Nephron progenitor cell (in vitro differentiated cells): ENCODE measurements around the gene PSMB10.
A peak's percentile ranks its signal among the peaks of the same experiment; 100 is the strongest.

Source experiments
- DNase-seq: peaks from one replicate; pipeline ENCODE4 v3.0.0; 2021
- H3K27ac Mint-ChIP-seq: 2 replicates; pipeline ENCODE4 v1.8.0; 2021; ENCODE audit warnings: mild to moderate bottlenecking, moderate library complexity, mixed read lengths
- H3K27me3 Mint-ChIP-seq: 2 replicates; pipeline ENCODE4 v1.8.0; 2021; ENCODE audit warnings: mild to moderate bottlenecking, low read depth, mixed read lengths; ENCODE audit not compliant: poor library complexity
- H3K36me3 Mint-ChIP-seq: 2 replicates; pipeline ENCODE4 v1.8.0; 2021; ENCODE audit warnings: low read depth, mixed read lengths
- H3K4me1 Mint-ChIP-seq: 2 replicates; pipeline ENCODE4 v1.8.0; 2021; ENCODE audit warnings: mixed read lengths
- H3K4me3 Mint-ChIP-seq: 2 replicates; pipeline ENCODE4 v1.8.0; 2021; ENCODE audit warnings: mild to moderate bottlenecking, moderate library complexity, mixed read lengths
- H3K9me3 Mint-ChIP-seq: 2 replicates; pipeline ENCODE4 v1.8.0; 2021; ENCODE audit warnings: mild to moderate bottlenecking, moderate library complexity, mixed read lengths
- TF ChIP-seq, protein P1 (sequence below): fragments of 200-600 bp; sonication (generic); IDR thresholded peaks from 2 replicates; pipeline ENCODE4 v1.5.0; 2021; ENCODE audit warnings: antibody characterized with exemption

The PSMB10 gene

DNA sequence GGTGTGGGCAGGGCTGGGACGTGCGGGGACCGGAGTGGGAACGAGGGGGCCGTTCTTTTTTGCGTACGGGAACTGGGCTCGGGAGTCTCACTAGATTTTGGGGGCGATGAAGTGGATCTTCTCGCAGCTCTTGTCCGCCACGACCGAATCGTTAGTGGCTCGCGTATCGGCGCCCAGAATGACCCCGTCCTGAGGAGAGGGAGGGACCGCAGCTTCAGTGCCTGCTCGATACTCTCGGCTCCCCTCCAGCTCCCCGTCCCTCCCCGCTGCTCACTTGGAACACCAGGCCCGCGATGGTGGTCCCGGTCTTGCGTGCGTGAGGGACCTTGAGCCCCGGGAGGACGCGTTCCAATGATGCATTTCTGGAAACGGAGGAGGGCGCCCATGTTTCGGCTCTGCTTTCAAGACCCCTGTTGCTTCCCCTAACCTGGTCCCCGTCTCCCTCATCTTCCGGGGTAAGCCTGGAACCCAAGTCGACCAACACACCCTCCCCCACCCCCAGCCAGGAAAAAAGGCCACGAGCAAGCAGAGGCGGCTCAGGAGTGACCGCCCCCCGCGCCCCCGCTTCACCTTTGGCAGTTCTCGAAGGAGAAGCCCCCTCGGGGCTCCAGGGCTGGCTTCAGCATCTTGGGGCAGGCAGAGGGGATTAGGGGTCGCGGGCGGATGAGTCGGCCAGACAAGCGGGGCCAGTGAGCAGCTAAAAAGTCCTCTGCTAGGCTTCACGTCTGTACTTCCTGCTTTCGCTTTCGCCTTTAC lies at the start of gene PSMB10:
PSMB10 (minus strand) TSS at position 727 of the 756 bp plus-strand sequence; CDS start at position 626, 101 bp downstream.
- H3K4me1 Mint-ChIP-seq: peaks cover 29% of the 10 kb centered on the region
- peak within 1 kb of the TSS; percentile 98 for H3K27ac Mint-ChIP-seq
- H3K4me3 Mint-ChIP-seq: peak within 1 kb of the TSS; percentile 100
- H3K36me3 Mint-ChIP-seq: peaks cover 6% of the 10 kb centered on the region
- H3K27me3 Mint-ChIP-seq: peaks cover 12% of the 10 kb centered on the region
- TF ChIP-seq, protein P1, sequence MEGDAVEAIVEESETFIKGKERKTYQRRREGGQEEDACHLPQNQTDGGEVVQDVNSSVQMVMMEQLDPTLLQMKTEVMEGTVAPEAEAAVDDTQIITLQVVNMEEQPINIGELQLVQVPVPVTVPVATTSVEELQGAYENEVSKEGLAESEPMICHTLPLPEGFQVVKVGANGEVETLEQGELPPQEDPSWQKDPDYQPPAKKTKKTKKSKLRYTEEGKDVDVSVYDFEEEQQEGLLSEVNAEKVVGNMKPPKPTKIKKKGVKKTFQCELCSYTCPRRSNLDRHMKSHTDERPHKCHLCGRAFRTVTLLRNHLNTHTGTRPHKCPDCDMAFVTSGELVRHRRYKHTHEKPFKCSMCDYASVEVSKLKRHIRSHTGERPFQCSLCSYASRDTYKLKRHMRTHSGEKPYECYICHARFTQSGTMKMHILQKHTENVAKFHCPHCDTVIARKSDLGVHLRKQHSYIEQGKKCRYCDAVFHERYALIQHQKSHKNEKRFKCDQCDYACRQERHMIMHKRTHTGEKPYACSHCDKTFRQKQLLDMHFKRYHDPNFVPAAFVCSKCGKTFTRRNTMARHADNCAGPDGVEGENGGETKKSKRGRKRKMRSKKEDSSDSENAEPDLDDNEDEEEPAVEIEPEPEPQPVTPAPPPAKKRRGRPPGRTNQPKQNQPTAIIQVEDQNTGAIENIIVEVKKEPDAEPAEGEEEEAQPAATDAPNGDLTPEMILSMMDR: no peak
- no peaks in the 10 kb centered on the region for H3K9me3 Mint-ChIP-seq
- DNase-seq: peak; percentile 47

DNA sequence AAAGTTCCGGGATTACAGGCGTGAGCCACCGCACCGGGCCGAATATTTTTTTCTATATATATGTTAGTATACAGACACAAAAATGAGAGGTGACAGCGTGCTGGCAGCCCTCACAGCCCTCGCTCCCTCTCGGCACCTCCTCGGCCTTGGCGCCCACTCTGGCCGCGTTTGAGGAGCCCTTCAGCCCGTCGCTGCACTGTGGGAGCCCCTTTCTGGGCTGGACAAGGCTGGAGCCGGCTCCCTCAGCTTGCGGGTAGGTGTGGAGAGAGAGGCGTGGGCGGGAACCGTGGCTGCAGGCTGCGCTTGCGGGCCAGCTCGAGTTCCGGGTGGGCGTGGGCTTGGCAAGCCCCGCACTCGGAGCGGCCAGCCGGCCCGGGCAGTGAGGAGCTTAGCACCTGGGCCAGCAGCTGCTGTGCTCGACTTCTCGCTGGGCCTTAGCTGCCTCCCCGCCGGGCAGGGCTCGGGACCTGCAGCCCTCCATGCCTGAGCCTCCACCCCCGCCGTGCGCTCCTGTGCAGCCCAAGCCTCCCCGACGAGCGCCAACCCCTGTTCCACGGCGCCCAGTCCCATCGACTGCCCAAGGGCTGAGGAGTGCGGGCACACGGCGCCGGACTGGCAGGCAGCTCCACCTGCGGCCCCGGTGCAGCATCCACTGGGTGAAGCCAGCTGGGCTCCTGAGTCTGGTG lies 45.5 kb upstream of the PSMB10 start:
- H3K4me1 Mint-ChIP-seq: peaks cover 23% of the 10 kb centered on the region
- H3K4me3 Mint-ChIP-seq: no peak overlapping the region
- H3K36me3 Mint-ChIP-seq: no peaks in the 10 kb centered on the region
- no peak overlapping the region for H3K27ac Mint-ChIP-seq
- H3K9me3 Mint-ChIP-seq: peaks cover 6% of the 10 kb centered on the region
- no peak for DNase-seq
- TF ChIP-seq, protein P1: no peak
- H3K27me3 Mint-ChIP-seq: peaks cover 23% of the 10 kb centered on the region

DNA sequence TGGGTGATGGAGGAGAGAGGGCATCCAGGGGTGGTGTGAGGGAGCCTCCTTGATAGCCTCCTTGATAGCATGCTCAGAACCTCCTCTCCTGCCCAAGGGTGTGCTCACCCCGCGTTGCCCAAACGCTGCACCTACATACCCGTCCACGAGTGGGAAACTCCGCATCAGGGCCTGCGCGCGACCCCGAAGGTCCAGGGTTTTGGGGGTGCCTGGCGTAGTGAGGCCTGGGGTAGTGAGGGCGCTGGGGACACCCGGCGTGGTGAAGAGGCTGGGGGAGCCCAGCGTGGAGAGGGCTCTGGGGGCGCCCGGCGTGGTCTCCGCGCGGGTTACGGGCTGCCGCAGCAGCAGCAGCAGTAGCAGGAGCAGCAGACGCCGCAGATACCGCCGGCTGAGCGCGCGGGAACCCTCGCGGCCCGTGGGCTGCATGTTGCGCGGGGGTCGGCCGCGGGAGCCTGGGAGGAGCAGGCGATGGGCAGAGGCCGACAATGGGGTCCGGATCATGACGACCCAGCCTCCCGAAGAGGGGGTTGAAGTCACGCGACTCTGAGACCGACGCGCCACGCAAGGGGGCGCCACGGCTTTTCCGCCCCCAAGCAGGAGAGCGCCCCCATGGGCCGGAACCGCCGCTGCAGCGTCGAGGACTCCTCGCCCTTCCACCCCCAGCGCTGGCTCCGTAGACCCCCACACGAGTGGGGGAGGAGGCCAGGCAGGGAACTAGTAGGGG lies 43.5 kb upstream of the PSMB10 start, which contains the start of gene DPEP3:
DPEP3 (minus strand) TSS at position 545 of the 724 bp plus-strand sequence; CDS start at position 426, 119 bp downstream.
- H3K27ac Mint-ChIP-seq: no peak within 1 kb of the TSS
- H3K4me3 Mint-ChIP-seq: no peak within 1 kb of the TSS
- DNase-seq: no peak
- H3K36me3 Mint-ChIP-seq: no peaks in the 10 kb centered on the region
- H3K4me1 Mint-ChIP-seq: peaks cover 31% of the 10 kb centered on the region
- H3K27me3 Mint-ChIP-seq: peaks cover 35% of the 10 kb centered on the region
- peaks cover 6% of the 10 kb centered on the region for H3K9me3 Mint-ChIP-seq
- TF ChIP-seq, protein P1: no peak

DNA sequence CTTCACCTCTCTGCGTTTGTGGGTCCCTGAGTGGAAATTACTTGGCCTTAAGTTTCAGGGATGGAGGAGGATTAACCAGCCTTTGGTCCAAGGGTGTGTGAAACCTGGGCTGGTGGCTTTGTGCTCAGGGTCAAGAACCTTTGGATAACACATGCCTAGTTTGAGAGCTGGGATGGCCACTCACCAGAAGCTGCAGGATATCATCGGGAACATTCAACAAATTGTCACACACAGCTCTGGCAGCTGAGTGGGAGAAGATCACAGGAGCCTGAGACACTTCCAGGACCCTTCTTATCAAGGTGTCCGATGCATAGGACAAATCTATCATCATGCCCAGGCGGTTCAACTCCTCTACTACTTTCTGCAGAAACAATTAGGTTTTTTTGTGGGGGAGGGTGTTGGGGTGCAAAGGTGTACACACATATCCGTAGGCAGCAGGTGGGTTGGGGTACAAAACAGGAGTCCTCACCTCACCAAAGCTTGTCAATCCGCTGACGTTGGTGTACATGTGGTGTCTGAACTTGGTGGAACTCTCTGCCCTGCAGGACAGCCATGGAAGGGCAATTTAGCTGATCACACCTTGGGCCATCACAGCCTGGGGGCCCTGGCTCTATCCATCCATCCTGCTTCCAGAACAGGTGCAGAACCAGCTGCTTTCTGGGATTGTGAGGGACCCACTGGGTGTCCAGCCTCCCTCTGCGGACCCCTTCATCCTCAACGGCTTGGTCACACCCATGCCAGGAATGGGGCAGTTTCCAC lies 41.0 kb upstream of the PSMB10 start:
- peaks cover 3% of the 10 kb centered on the region for H3K9me3 Mint-ChIP-seq
- TF ChIP-seq, protein P1: no peak
- H3K27me3 Mint-ChIP-seq: peaks cover 37% of the 10 kb centered on the region
- H3K4me1 Mint-ChIP-seq: peaks cover 12% of the 10 kb centered on the region
- no peak overlapping the region for H3K27ac Mint-ChIP-seq
- no peak for DNase-seq
- H3K4me3 Mint-ChIP-seq: no peak overlapping the region
- no peaks in the 10 kb centered on the region for H3K36me3 Mint-ChIP-seq

DNA sequence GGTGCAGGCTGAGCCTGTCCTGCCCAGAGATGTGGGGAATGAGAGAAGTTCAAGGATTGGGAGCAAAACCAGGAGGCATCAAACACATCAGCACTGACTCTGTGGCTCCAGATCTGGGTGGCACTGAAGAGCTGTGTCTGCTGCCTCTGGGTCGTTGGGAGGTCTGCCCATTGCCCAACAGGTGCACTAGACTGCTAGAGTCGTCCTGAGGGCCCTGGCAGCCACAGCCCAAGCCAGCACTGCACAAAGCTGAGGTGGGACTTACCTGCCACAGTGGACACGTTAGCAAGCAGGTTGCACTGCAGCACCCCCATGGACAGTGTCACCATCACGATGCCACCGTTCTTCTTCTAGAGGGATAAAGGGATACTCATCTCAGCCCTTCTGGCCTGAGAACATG lies 40.4 kb upstream of the PSMB10 start:
- no peak overlapping the region for H3K27ac Mint-ChIP-seq
- H3K9me3 Mint-ChIP-seq: no peaks in the 10 kb centered on the region
- no peak for DNase-seq
- peaks cover 10% of the 10 kb centered on the region for H3K4me1 Mint-ChIP-seq
- TF ChIP-seq, protein P1: no peak
- H3K27me3 Mint-ChIP-seq: peaks cover 34% of the 10 kb centered on the region
- no peaks in the 10 kb centered on the region for H3K36me3 Mint-ChIP-seq
- H3K4me3 Mint-ChIP-seq: no peak overlapping the region
